HUDEP-2 (cell line): Measurements from ENCODE around the gene PTPMT1.

Source experiments
- DNase-seq, 76 experiments: peaks; one replicate each; lab custom pipeline; 2025; ENCODE audit not compliant: unreplicated experiment in 76 of 76; lab: John Stamatoyannopoulos, UW

Gene PTPMT1

GRCh38 chr11:47605921-47606320 is 40.5 kb downstream of the PTPMT1 start:
- DNase-seq = no peak

GRCh38 chr11:47606731-47607130 is 41.3 kb downstream of the PTPMT1 start:
- DNase-seq = no peak

- DNase-seq = no peak
These were observed 42.0 kb downstream of the PTPMT1 start for GRCh38 chr11:47607380-47607779.

- peak in 67 of 76 experiments; percentile 7 to 85 (median 45) for DNase-seq
These were observed 44.3 kb downstream of the PTPMT1 start for GRCh38 chr11:47609675-47610074.

- DNase-seq = no peak
These were observed 46.0 kb downstream of the PTPMT1 start for GRCh38 chr11:47611348-47611794.

- DNase-seq = no peak
These were observed 49.9 kb downstream of the PTPMT1 start for GRCh38 chr11:47615249-47615648.

GRCh38 chr11:47616726-47617416 is 51.5 kb downstream of the PTPMT1 start:
- peak in 35 of 76 experiments; percentile 1 to 53 (median 23) for DNase-seq

GRCh38 chr11:47617417-47617809 is 52.0 kb downstream of the PTPMT1 start:
- no peak for DNase-seq

GRCh38 chr11:47620836-47621378 is 55.5 kb downstream of the PTPMT1 start:
- DNase-seq = no peak
